Measurements from ENCODE around the gene CERS1. TPM values are rescaled to one million over a fixed set of nuclear protein-coding genes. Genes with fewer than 3 reads are reported as not detected.
A peak's percentile ranks its signal among the peaks of the same experiment; 100 is the strongest.

The CERS1 gene
- polyA plus RNA-seq, 1 experiment = 1.8 TPM

GRCh38 chr19:18898081-18898606 is 2.2 kb upstream of the CERS1 start:
- H3K9me3 ChIP-seq (ENCODE audit: control insufficient read depth, insufficient read depth, low read length) = peaks cover 3% of the 10 kb centered on the region; the same call in 1 of the 2 replicates
- H3K27me3 ChIP-seq (ENCODE audit: control insufficient read depth, insufficient read depth, low read length) = peaks cover 19% of the 10 kb centered on the region
- no peak for DNase-seq (ENCODE audit: low read depth, low spot score)
- no peak overlapping the region for H3K4me3 ChIP-seq (ENCODE audit: low read depth, low read length)
- POLR2A ChIA-PET = no interaction called here
- CTCF ChIA-PET = interaction anchor here (0.6 kb wide), 1 partner anchor 88 kb away, joined by 5 read pairs; no protein-coding TSS in a partner anchor
- H3K27ac ChIP-seq (ENCODE audit: low read depth, low read length) = no peak overlapping the region
- TF ChIP-seq CTCF (IDR thresholded peaks at IDR 0.05; ENCODE audit: low read depth, low read length) = no peak

DNA sequence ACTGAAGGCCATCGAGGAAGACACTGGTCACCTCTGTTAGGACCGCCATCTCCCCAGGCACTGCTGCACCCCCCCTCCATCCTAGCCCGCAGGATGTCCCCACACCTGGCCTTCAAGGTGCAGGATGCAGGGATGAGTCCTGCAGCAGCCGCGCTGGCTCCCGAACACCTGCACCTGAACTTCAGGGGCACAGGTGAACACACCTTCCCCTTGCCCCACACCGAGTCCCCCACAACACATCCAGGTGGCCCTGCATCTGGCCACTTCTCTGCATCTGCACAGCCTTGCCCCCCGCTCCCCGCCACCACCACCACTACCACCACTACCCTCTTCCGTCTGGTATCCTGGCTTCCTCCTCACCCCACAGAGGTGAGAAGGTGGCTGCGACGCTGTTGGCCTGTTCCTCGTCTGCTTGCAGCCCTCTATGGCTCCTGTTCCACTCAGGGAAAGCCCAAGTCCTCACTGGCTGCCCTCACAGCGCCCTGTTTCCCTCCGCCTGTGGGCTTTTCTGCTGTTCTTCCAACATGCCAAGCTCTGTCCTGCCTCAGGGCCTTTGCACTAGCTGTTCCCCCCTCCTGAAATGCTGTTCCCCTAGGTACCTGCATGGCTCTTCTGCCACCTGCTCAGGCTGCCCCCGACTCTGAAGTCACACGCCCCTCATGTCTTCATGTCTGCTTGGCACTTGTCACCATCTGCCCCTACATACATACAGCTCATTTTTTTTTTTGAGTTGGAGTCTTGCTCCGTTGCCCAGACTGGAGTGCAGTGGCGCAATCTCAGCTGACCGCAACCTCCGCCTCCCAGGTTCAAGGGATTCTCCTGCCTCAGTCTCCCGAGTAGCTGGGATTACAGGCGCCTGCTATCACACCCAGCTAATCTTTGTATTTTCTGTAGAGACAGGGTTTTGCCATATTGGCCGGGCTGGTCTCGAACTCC is 1.4 kb upstream of the CERS1 start:
- ChIA-PET POLR2A (no interaction called here), CTCF (no interaction called here)

GRCh38 chr19:18896421-18896841 is 473 bp upstream of the CERS1 start:
- ChIA-PET POLR2A (interaction anchor here (1.3 kb wide), 1 partner anchor 23 kb away, joined by 5 read pairs; the partner anchor contains the start of genes COPE and DDX49), CTCF (no interaction called here)
- TF ChIP-seq CTCF (IDR thresholded peaks at IDR 0.05; ENCODE audit: low read depth, low read length) = no peak
- Histone ChIP-seq H3K4me3 (ENCODE audit: low read depth, low read length) (peak overlapping the region; percentile 25), H3K27me3 (ENCODE audit: control insufficient read depth, insufficient read depth, low read length) (peaks cover 23% of the 10 kb centered on the region), H3K27ac (ENCODE audit: low read depth, low read length) (no peak overlapping the region), H3K9me3 (ENCODE audit: control insufficient read depth, insufficient read depth, low read length) (peaks cover 3% of the 10 kb centered on the region; the same call in 1 of the 2 replicates)
- DNase-seq (ENCODE audit: low read depth, low spot score) = no peak

More for the DNA sequence above, 1.4 kb upstream of the CERS1 start:
- H3K27ac ChIP-seq (ENCODE audit: low read depth, low read length) = no peak overlapping the region
- no peak overlapping the region for H3K4me3 ChIP-seq (ENCODE audit: low read depth, low read length)
- H3K27me3 ChIP-seq (ENCODE audit: control insufficient read depth, insufficient read depth, low read length) = peaks cover 23% of the 10 kb centered on the region
- no peak for TF ChIP-seq CTCF (IDR thresholded peaks at IDR 0.05; ENCODE audit: low read depth, low read length)
- peaks cover 3% of the 10 kb centered on the region; the same call in 1 of the 2 replicates for H3K9me3 ChIP-seq (ENCODE audit: control insufficient read depth, insufficient read depth, low read length)
- DNase-seq (ENCODE audit: low read depth, low spot score) = no peak

DNA sequence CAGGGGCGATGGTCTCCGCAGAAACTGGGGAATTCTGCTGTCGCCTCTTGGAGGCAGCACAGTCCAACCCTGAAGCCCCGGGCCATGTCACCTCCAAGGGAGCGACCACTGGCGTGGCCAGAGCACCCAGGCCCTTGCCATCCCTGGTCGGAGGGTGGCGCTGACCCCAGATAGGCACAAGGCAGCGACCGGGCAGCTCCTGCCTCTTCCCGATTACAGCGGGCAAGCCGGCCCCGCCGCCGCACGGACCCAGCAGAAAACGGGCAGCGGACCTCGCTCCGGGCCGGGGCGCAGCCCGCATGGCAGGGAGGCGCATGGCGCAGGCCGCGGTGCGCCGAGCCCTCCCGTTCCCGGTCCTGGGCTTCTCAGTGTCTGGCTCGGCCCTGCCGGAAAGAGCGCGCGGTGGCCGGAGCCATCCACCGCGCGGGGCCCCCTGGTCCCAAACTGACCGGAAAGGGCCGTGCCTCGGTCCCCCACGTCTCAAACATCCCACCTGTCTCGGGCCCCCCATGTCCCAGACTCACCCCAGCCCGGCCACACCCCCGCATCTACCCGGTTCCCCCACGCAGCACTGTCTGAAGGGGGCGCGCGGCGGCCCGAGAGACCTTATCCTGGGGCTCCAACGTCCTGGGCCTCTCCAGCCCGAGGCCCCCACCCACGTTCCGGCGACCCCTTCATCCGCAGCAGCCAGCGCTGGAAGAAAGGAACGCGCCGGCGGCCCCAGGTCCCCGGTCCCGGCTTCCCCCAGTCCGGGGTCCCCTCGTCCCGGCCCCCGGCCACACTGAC is 727 bp downstream of the CERS1 start:
- TF ChIP-seq CTCF (IDR thresholded peaks at IDR 0.05; ENCODE audit: low read depth, low read length) = peak; percentile 32; the same call in 1 of the 2 replicates
- no peak overlapping the region for H3K27ac ChIP-seq (ENCODE audit: low read depth, low read length)
- ChIA-PET CTCF (interaction anchor here (0.7 to 0.9 kb wide), 2 partner anchors 16 to 91 kb away, joined by 3 read pairs; no protein-coding TSS in a partner anchor), POLR2A (interaction anchor here (1.3 to 1.5 kb wide), 2 partner anchors 24 kb away, joined by 5 to 6 read pairs; partner anchors contain the start of genes COPE and DDX49)
- peak overlapping the region; percentile 55 for H3K4me3 ChIP-seq (ENCODE audit: low read depth, low read length)
- DNase-seq (ENCODE audit: low read depth, low spot score) = no peak
- no peaks in the 10 kb centered on the region; the same call in 1 of the 2 replicates for H3K9me3 ChIP-seq (ENCODE audit: control insufficient read depth, insufficient read depth, low read length)
- peaks cover 26% of the 10 kb centered on the region for H3K27me3 ChIP-seq (ENCODE audit: control insufficient read depth, insufficient read depth, low read length)

All from AG04450 (cell line).